ENCODE measurements around the gene PRLH.

- TF ChIP-seq CTCF (IDR thresholded peaks at IDR 0.05; ENCODE audit: low read depth, low read length) (no peak), EZH2phosphoT487 (IDR thresholded peaks at IDR 0.05; ENCODE audit: low read depth) (no peak)
Observed at GRCh38 chr2:237534380-237534779, 32.0 kb upstream of the PRLH start.

Measured in OCI-LY3 (cell line).